Stromal cell of bone marrow (primary cell): ENCODE measurements around the gene ZNF174.

Experiments used
- DNase-seq: peaks from one replicate; pipeline ENCODE4 v3.0.0-alpha.2; 2012; ENCODE audit warnings: low read depth

The ZNF174 gene

GRCh38 chr16:3443108-3444031, 42.4 kb downstream of the ZNF174 start, which contains the start of the genes NAA60 and ZNF597:
Gene NAA60 (plus strand): TSS chr16:3443680. CDS start chr16:3476228, 32,548 bp downstream.
Gene ZNF597 (minus strand): TSS chr16:3443504. CDS start chr16:3443153, 351 bp downstream.
- DNase-seq, result peak; percentile 85

GRCh38 chr16:3444032-3444388, 43.0 kb downstream of the ZNF174 start:
- peak; percentile 64 for DNase-seq

- no peak for DNase-seq
Observed at GRCh38 chr16:3454093-3454492, 53.1 kb downstream of the ZNF174 start.

- DNase-seq, result no peak
Observed at GRCh38 chr16:3454631-3455147, 53.7 kb downstream of the ZNF174 start.

GRCh38 chr16:3457434-3458252, 56.6 kb downstream of the ZNF174 start:
- peak; percentile 81 for DNase-seq

GRCh38 chr16:3458278-3458851, 57.4 kb downstream of the ZNF174 start:
- DNase-seq, result no peak

GRCh38 chr16:3458852-3459361, 57.9 kb downstream of the ZNF174 start:
- DNase-seq, result no peak
